Left forelimb (tissue), 1 donor: ENCODE results near the gene IL21R.

ENCODE experiments used
- DNase-seq: peaks from one replicate; pipeline ENCODE4 v3.0.0-alpha.2; 2018; ENCODE audit warnings: low spot score

Gene IL21R

DNA sequence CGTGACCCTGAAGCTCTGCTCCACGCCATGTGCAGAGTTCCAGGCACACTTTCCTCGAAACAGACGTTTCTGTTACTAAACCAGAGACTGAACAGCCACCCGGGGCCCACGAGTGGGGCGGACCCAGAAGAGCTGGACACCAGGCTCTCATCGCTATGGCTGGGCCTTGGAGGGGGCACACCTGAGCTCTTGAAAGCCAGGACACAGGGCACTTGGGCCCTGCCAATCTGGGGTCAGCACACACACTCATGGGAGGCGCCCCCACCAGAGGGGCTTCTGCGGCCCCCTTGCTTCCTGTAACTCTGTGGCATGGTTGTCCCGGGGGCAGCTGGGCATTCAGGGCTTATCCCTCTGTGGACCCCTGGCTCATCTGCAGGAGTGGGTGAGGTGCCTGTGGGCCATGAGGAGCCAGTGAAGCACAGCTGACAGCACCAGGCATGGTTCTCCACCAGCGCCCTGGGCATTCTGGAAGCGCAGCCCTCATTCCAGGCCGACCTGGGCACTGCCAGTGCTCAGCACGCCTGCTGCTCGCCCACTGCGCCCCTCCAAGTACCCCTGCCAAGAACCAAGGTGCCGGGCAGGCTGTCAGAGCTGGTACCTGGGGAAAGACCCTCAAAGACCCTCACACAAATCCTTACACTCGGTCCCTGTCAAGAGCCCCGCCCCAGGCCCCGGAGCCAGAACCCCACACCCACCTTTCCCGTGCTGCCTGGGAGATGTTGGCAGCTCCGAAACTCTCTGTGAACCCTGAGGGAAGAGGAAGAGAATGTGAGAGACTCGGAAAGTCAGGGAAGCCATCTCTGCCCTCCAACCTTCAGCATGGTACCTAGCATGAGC lies 61.1 kb downstream of the IL21R start:
- DNase-seq: no peak

DNA sequence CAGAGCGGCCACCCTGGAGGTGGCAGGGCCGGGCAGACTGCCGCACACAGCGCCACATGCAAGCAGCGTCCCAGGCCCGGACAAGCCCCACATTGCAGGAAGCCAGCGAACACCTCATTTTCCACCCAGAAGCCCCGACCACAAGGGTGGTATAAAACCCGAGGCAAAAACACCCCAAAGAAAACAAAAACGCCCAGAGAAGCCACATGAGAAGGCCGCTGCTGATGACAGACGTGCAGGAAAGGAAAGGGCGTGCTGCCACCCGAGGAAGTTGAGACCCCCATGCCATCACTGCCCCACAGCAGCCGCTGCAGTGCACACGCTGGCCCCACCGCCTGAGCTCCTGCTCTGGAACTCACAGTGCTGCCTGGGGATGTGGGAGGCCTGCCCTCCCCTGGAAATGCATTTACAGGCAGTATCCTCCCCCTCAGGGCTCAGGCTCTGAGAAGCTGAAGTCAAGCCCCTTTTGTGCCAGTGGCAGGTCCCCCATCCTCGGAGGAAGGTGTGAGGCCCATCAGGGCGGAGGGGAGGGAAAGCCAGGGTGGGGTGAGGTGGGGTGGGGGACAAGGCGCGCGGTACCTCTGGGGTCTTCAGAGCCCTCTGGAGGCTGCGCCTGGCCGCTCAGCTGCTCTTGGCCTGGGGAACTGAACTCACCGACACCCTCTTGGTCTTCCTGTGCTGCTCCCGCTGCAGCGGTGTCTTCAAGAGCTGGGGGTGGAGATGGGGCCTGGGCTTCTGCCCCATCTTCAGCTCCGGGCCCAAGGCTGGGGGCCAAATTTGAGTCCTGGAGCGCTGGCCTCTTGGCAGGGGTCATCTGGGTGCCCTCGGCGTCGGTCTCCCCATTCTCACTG lies 62.0 kb downstream of the IL21R start:
- DNase-seq: no peak

DNA sequence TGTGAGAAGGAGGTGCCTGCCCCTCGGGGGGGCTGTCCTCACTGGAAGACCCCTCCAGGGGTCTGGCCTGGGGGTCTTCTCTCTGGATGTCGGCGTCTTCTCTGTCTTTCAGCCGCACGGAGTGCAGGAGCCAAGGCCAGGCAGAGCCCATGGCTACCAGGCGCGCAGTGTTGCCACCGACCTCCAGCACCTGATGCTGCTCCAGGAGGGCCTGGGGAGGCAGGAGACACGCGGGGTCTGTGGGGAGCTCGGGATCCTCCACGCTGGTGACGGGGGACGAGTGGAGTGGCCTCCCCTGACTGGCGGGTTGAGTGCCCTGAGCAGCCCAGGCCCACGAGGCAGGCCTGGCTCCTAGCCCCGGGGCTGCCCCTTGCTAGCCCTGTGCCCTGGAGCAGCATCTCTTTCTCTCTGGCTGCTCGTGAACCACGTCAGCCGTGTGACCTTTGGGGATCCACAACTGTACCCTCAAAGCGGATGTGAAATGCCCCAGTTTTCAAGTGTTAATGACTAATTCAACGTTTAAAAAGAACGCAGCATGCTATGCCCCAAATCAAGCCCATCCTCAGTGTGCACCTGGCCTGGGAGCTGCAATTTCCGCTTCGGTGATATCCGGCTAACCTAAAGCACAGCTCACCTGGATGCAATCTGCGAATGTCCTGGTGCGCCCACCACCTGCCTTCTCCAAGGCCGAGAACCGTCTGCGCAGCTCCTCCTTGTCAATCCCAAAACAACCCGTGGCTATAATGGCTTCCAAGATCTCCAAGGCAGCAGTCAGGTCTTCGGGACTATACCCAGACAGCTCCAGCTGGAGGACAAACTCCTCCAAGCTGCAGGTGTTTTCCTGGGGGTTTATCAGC lies 62.9 kb downstream of the IL21R start:
- no peak for DNase-seq

DNA sequence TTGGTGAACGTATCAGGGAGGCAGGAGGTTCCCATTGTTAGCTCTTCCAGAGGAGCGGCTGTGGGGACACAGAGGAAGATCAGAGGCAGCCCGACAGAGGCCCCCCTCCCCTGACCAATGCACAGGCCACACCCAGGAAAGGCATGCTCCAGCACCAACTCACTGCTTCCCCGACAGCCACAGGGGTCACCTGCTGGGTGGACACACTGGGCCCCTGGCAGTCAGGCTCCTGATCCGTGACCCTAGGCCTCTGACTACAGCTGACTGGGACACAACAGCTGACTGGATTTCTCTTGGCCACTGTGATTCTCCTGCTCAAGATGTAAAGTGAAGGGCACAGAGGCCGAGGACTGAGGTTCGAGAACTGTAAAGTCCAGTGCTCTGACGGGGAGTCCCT lies 63.5 kb downstream of the IL21R start:
- no peak for DNase-seq

DNA sequence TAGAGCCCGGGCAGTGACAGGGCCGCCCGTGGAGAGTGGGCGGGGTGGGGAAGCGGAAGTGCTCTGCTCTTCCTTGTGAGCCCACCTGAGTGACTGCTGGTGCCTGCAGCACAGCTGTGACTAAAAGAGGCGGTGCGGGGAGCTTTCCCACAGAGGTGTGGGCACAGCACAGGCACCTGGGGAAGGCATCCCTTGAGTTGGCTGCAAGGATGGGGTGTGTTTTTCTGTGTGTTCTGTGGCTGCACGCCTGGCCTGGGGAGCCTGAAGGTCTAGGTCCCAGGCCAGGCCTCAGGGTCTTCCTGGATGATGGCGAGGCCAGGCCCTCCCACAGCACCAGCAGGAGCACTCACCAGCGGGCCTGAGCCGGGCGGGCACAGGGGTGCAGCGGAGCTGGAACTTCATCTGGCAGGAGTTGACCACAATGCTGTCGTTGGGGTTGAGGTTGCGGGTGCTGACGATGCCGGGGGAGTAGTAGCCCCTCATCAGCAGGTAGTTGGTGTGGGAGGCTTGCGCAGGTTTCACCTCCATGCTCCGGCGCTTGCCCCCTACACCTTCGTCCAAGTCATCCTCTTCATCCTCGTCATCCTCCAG lies 67.1 kb downstream of the IL21R start:
- no peak for DNase-seq

- DNase-seq: no peak
Measured at GRCh38 chr16:27470567-27471431, 68.8 kb downstream of the IL21R start.

DNA sequence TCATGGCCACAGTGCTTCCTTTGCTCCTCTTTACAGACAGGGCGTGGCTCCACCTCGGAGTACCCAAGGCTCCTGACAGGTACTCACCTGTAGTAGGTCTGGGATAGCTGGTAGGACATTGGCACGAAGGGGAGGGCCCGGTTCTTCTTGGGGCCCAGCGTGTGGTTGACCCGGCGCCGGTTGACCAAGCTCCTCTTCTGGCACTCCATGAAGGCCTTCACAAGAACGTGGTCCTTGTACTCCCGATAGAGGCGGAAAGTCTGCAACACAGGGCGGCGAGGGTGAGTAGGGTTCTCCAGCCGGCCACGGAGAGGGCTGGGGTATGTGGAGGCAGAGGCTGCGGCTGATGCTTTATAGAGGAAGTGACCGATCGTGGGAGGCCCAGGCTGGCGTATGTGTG lies 69.7 kb downstream of the IL21R start:
- no peak for DNase-seq

DNA sequence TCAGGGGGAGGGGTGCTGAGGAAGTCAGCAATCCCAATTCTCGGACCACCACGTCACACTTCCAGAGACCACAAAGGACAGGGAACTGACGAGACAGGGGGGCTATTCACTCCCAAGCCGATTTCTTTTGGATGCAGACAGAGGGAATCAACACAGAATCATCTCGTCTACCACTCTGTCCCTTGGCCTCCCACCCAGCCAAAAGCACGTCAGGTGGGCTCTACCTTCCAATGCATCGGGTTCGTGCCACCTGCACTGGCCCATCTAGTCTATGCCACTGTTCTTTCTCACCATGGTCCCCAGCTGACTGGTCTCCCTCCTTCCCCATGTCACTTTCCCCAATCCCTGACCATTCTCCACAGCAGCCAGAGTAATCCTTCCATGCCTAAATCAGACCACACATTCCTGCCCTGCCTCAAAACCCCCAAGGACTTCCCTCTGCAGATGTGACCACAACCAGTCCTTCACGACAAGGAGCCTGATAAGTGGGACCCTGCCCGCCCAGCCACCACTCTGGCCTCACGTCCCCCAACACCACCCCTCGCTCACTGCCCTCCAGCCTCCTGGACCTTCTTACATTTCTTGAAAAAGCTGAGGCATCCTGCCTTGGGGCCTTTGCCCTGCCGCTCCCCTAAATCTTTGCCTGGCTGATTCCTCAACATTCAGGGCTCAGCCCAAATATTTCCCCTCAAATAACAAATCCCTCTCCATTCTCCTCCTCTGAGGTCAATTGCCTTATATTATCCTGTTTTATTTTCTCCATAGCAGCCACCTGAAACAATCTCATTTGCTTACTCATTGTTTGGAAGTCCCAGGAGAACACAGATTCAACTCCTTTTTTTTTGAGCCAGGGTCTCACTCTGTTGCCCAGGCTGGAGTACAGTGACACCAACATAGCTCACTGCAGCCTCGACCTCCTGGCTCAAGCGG lies 70.4 kb downstream of the IL21R start:
- DNase-seq: no peak

DNA sequence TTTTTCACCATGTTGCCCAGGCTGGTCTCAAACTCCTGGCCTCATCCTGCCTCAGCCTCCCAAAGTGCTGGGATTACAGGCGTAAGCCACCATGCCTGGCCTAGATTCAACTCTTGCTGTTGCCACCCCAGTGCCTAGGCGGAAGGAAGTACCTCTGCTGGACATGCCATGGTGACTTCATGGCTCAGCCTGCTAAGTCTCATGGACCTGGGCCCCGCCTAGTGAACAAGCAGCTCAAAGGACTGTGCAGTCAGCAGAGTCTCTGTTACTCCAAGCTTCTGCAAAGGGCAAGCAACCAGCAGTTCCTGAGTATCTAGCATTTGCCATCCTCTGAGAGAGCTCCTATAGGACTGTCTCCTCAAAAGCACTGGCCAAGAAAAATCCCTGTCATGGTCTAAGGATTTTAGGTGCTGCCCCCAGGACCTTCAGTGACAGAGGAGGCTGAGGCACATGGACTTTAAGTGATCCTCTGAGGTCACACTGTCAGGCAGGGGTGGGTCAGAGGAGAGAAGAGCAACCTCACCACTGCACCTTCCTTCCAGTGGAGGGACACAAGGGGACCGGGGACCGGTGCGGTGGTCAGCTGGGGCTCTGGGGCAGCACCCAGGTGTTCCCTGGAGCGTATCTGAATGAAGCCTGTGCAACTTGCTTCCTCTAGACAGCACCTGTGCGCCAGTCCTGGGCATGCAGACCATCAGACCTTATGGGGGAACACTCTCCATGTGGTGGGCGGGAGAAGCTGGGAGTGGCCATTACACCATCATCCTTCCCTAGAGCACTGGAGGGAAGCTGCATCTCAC lies 71.3 kb downstream of the IL21R start:
- no peak for DNase-seq

DNA sequence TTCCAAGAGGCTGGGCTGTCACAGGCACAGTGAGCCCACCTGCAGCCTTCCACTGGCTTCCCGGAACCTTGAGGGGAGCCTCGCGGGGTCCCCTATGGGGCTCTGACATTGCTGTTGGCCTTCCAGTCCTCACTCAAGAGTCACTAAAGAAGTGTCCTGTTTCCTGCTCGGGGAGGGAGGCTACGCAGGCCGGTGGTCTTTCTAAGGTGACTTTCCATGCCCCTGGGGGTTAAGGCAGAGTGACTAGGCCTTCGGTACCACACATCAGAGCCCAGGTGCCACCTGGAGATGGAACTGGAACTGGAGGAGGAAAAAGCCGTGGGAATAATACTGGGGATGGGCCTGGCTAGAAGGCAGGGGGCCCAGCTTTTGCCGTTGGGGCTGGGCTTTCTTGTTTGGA lies 72.1 kb downstream of the IL21R start:
- DNase-seq: no peak

GRCh38 chr16:27474921-27475320 lies 72.9 kb downstream of the IL21R start:
- no peak for DNase-seq

DNA sequence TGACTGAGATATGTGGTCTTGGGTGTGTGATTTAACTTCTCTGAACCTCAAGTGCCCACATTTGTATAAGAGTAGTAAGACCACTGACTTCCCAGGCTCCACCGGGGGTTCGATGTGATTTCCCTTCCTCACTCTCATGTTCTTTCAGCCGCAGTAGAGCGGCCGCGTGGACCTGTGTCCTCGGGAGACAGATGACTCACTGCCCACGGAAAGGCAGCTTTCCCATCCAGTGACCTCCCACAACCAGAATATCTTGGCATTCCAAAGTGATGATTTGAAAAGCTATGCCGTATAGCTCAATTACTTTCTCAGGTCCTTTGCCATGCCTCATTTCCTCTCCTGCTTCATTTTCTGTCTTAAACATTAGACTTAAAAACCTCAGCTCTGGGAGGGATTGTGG lies 73.6 kb downstream of the IL21R start:
- DNase-seq: no peak

DNA sequence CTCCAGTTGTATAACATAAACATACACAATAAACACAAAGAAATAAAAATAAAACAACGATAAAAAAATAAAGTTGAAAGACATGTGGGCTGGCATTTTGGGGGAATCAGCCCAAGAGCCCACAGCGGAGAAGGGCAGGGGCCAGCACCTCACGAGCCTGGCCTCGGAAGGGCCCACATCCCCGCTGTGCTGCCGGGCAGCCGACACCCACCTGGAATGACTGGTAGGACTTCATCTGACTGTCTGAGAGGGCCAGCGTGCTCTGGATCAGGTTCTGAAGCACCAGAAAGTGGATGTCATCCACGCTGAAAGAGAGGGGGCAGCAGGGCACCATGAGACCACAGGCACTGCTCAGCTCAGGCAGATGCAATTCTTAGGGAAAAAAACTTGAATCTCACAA lies 74.3 kb downstream of the IL21R start:
- no peak for DNase-seq

GRCh38 chr16:27480761-27481160 lies 78.8 kb downstream of the IL21R start:
- DNase-seq: no peak

DNA sequence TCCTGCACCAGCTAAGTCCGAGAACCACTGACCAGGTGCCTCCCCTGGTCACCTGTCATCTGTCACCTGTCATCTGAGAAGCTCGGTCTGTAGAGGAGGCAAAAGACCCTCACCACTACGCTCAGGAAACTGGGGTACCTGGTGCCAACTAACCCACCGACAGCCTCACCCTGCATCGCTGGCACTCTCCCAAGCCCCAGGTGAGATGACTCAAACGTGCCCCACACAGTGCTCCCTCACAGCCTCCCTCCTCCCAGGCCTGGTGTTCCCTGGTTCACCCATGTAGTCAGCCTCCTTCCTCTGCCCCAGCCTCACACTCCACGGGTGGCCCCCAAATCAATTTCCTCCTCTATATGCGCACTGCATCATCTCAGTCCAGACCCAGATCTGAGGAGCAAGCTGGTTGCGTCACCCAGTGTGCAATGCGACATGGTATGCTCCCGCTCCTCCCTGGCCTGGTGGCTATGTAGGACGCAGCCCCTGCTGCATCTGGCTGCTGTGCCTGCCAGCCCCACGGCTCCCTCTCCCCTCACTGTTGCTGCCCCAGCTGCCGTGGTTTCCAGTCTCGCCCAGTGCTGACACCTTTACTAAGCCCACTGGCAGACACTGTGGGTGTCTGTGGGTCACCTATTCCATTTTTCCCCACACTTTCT lies 79.4 kb downstream of the IL21R start:
- no peak for DNase-seq

DNA sequence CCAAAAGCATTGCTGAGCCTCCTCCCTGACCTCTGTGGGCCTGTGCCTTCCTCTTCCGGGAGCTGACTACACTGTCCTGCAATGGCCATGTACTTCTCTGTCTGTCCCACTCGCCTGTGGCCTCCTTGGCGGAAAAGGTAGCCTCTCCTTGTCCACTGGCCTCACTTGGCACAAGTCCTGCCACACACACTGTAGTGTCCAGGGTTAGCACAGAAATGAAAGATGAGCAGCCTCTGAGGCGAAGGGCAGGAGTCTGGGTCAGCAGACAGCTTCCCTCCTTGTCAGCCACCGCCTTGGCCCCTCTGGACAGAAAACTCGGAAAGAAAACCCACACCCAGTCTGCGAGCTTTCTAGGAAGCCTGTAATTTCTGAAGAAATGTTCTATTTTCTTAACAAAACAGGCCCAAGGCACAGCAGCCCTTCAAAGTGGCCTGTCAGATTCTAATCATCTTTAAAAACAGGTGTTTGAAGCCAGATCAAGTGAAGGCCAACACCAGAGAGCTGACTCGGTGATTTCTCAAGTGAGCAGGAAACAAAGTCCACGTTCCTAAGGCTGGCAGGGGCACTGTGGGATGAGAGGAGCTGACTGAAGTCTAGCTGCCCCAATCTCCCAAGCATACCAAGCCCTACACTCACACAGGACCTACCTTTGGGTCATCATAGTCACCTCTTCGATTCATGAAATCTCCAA lies 80.6 kb downstream of the IL21R start:
- no peak for DNase-seq

- DNase-seq: no peak
Measured at GRCh38 chr16:27483088-27483437, 81.1 kb downstream of the IL21R start.

DNA sequence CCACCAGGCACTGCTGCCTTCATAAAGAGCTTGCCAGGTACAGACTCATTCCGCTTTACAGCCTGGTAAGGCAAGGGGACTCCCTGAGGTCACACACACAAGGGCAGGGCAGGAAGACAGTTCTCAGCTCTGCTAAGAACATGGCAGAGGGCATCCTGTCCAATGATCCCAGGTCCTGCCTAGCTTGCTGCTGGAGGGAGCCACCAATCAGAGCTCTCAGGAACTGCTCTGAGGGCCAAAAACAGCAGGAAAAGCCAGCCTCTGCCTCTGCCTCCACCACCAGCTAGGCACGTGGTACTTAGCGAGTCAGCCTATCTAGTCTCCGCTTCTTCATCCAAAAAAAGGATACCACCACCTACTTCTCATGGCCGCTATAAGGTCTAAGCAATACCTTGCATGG lies 81.7 kb downstream of the IL21R start:
- no peak for DNase-seq
